GM19035 (cell line): Measurements from ENCODE around the gene KRT81.
A peak's percentile ranks its signal among the peaks of the same experiment; 100 is the strongest.
"Not testable (repeated sequence)": the region's sequence is repeated elsewhere in the genome, so short reads cannot be mapped to it uniquely, and the experiment has no call there.

Experiments
- ATAC-seq: cut with Tn5 transposase; IDR thresholded peaks from one replicate; pipeline ENCODE4 v1.9.1; 2021; ENCODE audit not compliant: unreplicated experiment

KRT81 gene

DNA sequence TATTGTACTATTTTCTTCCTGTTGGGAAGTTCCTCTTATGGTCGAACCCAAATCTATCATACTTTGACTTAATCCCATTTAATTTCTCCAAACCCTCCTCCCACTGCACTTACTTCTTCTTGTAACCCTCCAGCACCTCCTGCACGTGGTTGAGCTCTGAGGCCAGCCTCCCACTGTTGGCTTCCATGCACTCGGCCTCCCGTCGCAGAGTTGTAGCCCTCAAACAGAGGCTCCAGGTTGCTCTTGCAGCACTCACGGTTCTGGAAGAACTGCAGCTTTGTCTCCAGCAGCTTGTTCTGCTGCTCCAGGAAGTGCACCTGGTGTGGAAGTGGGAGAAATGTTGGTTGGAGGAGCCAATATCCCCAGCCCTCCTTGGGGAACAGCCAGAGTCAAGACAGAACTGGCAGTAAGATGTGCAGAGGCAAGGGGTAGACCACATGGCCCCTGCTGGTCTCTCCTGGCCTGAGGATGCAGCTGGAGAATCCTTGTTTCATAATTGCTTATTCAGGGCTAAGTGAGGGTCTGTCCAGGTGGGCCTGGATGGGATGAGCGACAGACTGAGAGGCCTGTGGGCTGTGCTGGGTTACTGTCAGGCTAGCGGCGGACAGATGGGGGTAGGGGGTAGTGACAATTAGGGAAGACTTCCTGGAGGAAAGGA, 35.3 kb downstream of the KRT81 start:
- no peak for ATAC-seq

DNA sequence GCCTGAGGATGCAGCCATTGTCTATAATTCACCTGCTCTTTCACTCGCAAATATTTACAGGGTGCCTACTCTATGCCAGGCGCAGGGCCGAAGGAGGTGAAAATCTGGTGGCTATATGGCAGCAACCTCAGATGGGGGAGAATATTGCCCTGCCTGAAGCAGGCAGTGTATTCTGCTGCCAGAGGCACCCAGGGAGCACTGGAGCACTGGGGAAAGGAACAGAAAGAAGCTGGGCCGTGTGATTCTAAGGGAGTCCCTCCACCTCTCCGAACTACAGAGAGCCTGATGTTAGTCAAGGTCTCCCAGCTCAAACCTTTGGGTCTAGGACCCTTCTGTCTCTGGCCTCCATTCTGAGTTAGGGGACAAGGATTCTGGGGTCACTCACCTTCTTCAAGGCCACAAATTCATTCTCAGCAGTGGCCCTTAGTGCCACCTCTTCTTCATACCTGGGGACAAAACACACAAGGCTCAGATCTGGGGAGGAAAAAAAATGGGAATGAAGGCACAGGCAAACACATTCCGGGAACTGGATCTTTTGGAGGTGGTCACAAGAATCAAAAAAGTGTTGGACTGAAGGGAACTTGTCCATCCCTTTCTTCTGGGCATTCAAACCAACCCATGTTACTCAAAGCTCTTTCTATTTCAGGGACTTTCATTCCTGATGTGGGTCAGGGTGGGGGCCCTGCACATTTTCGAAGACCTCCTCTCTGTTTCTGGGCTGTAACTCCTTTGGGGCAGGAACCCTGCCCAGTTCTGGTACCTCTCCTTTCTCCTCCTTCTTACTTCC, 36.2 kb downstream of the KRT81 start:
- no peak for ATAC-seq

DNA sequence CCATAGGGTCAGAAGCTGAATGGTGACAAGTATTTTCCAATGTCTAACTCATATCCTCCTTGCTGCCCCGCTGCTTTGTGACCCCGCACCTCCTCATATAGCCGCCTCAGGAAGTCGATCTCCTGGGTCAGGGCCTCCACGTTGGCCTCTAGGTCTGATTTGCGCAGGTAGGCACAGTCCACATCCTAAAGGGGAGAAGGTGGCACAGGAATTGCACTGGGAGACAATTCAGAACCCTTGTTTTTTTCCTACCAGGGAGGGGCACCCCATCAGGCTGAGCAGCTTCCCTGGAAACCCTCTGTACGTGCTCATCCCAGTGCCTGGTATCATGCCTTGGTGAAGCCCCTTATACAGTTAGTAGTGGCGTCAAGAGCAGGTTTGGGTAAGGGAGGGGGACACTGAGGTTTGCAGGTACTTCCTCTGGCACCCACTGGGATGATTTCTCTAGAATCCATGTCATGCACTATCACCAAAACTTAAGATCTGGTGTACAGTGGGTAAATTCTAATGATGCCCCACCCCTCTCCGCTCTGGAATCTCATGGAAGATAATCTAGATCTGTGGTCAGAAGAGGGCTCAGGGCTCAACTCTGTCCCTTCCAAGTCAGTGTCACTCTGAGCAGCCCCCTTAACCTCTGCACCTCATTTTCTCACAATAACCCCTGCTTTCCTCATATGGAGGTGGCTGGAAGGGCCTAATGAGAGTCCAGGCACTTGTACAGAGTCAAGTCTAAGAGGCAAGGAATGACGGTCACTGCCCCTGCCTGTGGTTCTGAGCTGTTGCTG, 37.0 kb downstream of the KRT81 start:
- ATAC-seq, result no peak

DNA sequence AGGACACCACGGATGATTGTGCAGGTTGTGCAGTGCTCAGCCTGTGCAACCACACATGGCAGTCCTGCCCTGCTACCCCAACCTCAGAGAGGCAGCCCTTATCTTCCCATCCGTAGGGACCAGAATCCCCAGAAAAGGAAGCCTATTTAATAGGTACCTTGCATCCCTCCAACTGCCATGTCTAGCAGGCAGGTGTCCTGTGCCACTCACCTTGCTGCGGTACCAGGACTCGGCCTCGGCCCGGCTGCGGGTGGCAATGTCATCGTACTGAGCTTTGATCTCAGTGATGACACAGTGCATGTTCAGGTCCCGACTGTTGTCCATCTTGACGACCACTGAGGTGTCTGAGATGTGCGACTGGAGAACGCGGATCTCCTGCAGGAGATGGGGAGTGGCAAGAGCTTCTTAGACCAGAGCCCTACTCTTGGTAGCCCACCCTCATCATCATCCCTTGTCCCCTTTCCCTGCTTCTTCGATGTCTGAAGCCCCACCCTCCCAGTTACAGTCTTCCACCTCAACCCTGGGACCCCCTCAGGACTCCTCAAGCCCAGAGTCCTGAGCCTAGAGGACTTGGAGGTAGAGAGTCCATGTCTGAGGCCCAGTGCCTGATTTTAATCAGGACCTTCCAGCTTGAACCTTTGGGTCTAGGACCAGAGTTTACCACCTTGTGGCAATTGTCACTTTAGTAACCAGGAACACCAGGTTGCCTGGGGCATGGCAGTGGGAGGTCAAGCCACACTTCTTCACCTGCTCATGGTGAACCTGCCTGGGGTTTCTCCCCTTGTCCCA, 37.7 kb downstream of the KRT81 start:
- no peak for ATAC-seq

DNA sequence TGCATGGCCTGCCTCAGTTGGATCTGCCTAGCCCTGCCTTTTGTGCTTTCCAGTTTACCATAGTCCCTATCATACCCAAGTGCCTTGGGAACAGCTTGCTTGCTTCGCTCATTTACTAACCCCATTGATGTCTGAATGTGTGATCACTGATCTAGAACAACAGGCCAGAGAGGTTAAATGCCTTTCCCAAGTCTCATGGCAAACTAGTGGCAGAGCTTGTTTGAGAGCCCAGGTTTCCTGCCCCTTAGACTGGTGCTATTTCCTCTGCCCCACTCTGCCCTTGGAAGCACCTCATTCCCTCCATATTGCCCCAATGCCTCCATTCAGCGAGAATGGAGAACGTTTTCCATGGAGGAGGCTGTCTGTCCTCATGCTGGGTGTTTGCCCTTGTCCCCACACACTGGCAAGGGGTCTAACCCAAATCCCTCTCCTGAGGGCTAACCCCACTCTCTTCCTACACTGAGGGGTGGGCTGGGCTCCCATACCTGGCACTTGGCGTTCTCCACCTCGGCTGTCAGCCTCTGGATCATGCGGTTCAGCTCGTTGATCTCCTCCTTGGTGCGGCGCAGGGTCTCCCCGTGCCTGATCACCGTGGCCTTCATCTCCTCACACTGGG, 38.5 kb downstream of the KRT81 start:
- ATAC-seq, result no peak

DNA sequence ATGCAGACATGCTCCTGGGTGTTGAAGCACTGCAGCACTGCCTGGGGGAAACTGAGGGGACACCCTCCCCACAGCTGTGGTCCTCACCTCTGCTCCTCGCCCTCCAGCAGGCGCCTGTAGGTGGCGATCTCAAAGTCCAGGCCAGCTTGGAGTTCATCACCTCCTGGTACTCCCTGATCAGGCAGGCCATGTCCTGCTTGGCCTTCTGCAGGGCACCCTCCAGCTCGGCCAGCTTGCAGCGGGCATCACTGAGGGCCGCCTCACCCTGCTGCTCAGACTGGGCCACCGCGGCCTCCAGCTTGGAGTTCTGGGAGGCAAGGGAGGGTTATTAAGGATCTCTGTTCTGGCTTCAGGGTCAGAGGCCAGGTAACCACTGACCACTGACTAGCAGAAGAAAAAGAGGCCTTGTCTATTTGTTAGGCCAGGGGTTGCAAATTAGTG, 39.1 kb downstream of the KRT81 start:
- not testable (repeated sequence) for ATAC-seq

DNA sequence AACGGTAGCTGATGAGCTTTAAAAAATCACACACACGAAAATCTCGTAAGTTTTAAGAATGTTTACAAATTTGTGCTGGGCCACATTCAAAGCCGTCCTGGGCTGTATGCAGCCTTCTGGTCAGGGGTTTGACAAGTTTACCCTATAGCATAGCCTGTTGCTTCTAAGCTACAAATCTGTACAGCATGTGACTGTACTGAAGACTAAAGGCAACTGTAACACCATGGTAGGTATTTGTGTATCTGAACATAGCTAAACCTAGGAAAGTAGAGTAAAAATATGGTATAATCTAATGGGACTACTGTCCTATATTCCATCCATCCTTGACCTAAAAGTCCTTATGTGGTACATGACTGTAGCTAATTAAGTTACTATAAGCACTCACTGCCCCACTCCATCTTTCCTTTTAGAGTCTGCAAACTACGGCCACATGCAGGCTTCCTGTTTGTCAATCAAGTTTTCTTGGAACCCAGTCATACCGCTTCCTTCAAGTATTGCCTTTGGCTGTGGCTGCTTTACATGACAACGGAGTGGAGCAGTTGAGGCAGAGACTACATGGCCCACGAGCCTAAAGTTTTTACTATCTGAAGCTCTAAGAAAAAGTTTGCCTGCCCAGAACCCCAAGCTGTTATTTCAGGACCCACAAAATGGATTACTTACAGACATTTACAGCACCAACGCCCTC, 39.8 kb downstream of the KRT81 start:
- ATAC-seq, result no peak

DNA sequence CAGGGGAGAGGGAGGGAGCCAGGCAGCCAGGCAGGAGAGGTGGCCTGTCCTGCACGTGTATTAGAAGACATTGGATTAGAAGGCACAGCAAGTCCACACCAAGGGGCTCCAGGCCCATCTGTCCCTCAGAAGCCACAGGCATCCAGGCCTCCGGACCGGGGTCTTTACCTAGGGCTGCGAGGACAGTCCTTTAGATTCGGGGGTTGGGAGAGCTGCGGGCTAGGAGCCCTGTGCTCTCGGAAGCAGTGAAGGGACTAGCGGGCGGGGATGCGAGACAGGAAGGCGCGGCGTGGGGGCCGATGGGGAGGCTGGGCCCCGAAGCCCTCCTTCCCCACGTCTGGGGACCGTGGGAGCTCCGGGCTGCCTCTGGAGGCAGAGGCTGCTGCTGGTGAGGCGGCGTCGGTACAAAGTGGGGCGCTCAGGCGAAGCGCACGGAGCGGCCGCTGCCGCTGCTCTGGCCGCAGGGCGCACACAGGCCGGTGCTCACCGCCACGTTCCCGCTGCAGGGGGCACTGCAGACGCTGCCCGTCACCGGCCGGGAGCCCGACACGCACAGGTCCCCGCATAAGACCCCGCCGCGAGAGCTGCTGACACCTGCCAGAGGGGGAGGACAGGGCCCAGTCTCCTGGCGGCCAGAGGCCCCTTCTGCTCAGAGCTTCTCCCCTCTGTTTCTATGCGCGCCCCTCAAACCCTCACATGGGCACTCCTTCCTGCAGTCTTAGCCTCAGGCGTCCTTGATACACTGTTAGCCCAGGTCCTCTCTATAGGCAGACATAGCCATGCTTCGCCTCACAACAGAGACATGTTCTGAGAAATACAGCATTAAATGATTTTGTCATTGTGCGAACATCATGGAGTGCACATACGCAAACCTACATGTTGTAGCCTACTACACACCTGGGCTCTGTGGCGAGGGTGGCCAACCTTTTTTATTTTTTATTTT, 41.0 kb downstream of the KRT81 start:
- ATAC-seq, result no peak

DNA sequence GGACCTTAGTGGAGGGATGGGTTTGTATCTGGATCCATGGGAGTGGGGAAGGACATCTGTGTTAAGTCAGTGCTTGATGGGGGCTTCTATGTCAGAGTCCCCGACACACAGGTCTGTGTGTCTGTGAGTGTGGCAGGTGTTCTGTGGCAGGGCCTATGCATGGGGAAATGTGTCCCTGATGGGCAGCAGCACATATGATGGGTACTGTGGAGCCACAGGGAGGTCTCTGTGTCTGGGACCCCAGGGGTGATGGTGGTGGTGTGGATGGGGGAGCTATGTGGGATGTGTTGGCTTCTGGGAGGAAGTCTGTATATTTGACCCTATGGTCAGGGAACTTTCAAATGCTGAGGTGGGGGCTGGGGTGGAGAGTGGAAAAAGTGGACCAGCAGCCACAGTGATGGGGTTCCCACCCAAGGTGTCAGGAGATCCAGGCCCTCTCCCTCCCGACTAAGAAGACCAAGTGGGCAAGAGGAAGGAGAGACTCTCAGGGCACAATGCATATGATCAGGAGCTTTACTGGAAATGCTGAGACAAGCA, 41.8 kb downstream of the KRT81 start:
- ATAC-seq, result no peak

DNA sequence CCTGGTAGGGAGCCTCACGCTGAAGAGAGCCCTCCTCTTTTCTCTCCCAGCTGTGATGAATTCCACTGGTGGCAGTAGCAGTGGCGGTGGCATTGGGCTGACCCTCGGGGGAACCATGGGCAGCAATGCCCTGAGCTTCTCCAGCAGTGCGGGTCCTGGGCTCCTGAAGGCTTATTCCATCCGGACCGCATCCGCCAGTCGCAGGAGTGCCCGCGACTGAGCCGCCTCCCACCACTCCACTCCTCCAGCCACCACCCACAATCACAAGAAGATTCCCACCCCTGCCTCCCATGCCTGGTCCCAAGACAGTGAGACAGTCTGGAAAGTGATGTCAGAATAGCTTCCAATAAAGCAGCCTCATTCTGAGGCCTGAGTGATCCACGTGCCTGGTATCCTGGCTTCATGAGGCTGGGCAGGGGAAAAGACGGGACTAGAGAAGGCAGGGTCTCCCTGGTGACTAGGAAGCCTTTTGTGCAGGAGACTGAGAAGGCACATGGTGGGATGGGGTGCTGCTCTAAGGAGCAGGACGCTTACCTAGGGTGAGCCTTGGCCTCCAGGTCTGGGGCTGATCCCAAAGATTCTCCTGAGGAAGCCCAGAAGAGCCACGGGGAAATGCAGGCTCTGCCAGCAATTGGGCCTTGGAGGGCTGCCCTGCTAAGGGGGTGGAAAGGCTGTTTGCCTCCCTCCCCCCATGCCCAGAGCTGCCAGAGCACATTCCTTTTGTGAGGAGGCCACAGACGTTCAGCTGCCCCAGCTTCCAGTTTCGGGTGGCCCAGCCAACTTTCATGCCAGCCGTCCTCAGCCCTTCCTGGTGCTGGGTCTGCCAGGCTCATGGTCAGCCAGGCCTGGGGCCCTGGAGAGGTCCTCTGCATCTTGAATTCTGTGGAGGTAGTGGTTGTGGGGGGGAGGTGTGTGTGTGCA, 42.5 kb downstream of the KRT81 start:
- no peak for ATAC-seq

DNA sequence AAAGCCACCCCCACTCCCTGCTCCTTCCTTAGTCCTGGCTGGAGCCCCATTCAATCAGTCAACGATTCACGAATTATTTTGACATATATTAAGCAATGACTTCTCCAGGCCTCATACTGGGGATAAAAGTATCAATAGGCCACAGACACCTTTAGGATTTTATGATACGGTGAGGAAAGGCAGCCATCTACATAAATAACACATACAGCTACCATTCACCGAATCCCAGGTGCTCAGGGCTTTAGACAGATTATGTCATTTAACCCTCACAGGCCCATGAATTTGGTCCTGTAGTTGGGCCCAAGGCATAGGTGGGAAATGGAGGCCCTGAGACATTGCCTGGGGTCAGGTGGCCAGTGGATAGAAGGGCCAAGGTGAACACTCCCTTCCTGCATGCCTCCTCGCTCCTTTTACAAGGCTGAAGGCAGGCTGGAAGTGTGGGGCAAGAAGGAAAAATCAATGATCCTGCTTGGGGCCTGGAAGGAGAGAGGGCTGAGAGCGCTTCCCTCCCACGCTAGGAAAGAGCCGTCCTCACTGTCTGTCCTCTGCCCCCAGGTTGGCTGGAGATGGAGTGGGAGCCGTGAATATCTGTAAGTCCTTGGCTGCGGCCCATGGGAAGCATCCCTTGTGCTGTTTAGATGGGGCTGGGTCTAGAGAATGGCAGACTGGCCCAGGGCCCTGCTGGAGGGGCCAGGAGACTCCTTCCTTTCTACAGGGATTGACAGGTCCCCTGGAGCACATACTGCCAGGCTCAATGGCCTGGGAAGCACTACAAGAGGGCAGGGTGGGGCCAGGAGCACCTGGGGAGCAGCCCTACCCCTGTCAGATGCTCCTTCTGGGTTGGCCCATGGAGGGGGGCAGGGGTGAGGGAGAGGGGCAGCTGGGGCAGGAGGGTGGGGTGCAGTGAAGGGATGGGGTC, 43.5 kb downstream of the KRT81 start:
- no peak for ATAC-seq

DNA sequence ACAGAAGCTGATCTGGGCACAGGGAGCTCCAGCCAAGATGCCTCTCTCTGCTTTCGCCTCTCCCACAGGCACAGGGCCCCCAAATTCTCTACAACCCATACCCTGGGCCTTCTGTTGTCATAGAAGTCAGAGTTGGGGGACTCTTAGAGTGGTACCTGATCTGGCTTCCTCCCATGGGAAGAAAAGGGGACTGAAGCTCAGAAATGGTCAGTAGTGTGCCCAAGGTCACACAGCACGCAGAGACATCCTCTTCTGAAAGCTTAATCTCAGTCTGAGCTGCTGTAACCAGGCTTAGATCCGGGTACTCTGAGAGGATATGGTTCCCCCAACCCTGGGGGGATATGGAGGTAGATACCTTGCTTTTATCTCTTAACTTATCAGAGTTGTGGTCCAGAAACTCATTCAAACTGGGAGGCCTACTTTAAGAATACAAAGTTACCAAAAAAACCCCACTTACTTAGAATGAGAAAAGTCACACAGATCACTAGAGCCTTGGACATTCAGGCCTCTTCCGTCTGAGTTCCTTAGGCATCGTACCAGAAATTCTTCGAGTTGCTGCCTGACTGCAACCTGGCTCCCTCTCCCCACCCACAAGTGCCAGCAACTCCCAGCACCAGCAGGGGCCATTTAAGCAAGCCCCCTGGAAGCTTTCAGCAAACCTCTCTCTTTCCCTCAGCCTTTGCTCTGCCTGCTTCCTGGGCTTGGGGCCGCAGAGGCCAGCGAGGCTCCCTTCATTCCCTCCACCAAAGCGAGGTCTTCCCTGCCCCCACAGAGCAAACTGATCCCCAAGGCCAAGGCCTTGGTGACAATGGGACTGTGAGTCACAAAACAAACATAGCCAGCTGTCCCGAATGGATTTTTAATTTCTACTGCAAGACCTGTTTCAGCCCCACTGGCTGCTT, 44.4 kb downstream of the KRT81 start:
- no peak for ATAC-seq

DNA sequence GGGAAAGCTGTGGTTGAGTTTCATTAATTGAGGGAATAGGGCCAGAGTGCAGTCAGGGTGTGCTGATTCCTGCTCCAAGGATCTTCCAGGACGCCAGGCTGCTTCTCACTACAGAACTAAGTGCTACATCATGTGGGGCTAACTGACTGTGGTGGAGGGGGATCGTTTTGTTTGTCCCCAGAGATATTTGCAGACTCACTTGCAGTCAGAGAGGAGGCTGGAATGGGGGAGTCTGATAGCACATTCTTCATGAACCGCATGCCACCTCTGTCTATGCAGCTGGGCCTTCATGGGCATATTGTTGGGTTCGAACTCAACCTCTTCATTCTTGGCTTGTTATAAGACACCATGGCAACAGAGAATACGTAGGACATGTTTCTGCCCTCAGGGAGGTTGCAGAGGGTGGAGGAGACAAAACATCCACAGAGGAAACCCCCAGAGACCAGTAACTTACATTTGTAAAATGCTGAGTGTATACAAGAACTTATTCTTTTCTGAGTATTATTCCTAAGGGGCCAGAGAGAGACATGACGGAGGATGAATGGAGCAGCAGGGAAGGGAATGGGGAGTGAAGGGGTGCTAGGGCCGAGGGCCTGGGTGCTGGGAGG, 45.3 kb downstream of the KRT81 start:
- ATAC-seq, result no peak

DNA sequence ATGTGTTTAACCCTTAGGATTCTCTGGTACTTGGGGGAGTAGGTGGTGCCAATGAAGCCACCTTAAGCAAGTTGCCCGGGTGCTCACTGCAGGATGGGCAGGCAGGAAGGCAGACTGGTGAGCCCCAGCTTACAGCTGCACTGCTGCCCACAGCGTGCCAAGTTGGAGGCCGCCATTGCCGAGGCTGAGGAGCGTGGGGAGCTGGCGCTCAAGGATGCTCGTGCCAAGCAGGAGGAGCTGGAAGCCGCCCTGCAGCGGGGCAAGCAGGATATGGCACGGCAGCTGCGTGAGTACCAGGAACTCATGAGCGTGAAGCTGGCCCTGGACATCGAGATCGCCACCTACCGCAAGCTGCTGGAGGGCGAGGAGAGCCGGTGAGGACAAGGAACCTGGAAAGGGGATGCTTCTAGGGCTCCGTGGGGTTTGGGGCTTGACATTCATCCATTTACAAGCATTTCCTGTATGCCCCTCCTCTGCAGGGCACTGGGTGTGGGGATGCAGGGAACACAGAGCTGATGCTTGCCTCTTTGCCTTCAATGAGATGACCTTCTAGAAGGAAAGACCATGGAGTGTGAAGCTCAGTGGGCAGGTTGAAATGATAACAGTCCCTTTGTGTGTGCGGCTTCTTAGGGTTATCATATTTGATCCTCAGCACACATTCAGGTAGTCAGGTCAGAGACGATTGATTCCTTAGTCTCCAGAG, 45.9 kb downstream of the KRT81 start:
- no peak for ATAC-seq

DNA sequence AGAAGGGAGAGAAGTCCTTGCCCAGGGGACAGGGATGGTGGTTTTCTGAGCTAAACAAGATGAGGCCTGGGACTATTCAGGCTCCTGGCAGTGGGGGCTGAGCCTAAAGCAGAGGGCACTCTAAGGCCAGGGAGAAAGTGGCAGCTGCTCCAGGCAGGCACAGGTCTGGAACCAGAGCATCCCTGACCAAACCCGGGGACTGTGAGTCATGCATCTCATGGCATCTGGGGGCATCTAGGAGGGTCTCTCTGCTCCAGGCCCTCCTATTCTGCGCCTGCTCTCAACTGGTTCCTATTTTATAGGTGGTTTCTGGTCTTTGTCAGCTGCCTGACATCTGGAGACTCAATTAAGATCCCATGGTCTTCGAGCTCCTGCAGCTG, 46.7 kb downstream of the KRT81 start:
- peak; percentile 22 for ATAC-seq
